AG04449 (cell line): ENCODE measurements around the gene UGT1A9.

Source experiments
- CTCF ChIA-PET: fragments of 350-600 bp; formaldehyde crosslinking; extraction: SDS; loops from one replicate; lab custom pipeline; 2021; ENCODE audit warnings: antibody characterized with exemption; lab: Yijun Ruan, JAX
- POLR2A ChIA-PET: fragments of 400-600, 350-600 bp; formaldehyde crosslinking; extraction: SDS; loops from one replicate; lab custom pipeline; 2020; ENCODE audit warnings: antibody characterized with exemption, inconsistent platforms; lab: Yijun Ruan, JAX
- DNase-seq: peaks from one replicate; pipeline ENCODE4 v3.0.0-alpha.2; 2010; ENCODE audit warnings: low read depth, low spot score
- H3K4me3 ChIP-seq: 2 replicates; pipeline ENCODE4 v1.5.1; 2011; ENCODE audit warnings: low read depth, mild to moderate bottlenecking, control low read depth, low read length
- TF ChIP-seq, protein P1 (sequence below): IDR thresholded peaks from one replicate; pipeline ENCODE4 v1.5.1; 2011; ENCODE audit warnings: mild to moderate bottlenecking, moderate library complexity, low read length, control low read depth, inconsistent platforms; ENCODE audit not compliant: insufficient read depth; ENCODE audit errors: missing control alignments

Gene UGT1A9

DNA sequence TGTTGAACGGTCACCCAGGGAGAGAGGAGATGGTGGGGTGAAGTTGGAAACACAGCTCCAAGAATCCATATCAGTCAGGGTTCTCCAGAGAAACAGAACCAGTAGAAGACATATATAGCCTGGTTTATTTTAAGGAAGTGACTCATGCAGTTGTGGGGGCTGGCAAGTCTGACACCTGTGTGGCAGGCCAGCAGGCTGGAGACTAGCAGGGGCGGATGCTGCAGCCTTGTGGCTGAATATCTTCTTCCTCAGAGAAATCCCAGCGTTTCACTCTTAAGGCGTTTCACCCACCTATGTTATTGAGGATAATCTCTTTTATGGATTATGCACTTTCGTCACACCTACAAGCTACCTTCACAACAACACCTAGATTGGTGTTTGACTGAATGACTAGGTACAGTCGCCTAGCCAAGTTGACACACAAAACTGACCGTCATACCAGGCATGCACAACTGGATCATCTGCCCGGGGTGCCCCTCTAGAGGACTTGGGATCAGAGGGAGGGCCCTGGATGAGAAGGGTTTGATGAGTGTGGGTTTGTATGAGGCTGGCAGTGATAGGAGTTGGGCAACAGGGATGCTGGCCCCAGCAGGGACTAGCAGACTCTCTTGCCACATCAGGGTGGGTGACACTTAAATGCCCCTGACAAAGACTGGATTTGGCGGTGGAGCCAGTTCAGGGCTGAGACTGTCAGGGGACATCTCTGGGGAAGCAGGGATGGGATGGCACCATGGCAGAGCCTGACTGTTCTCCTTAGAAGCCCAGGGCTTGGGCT is 129.8 kb downstream of the UGT1A9 start:
- DNase-seq, result no peak
- no peak overlapping the region for H3K4me3 ChIP-seq
- ChIA-PET CTCF (no interaction called here), POLR2A (no interaction called here)
- TF ChIP-seq, protein P1, sequence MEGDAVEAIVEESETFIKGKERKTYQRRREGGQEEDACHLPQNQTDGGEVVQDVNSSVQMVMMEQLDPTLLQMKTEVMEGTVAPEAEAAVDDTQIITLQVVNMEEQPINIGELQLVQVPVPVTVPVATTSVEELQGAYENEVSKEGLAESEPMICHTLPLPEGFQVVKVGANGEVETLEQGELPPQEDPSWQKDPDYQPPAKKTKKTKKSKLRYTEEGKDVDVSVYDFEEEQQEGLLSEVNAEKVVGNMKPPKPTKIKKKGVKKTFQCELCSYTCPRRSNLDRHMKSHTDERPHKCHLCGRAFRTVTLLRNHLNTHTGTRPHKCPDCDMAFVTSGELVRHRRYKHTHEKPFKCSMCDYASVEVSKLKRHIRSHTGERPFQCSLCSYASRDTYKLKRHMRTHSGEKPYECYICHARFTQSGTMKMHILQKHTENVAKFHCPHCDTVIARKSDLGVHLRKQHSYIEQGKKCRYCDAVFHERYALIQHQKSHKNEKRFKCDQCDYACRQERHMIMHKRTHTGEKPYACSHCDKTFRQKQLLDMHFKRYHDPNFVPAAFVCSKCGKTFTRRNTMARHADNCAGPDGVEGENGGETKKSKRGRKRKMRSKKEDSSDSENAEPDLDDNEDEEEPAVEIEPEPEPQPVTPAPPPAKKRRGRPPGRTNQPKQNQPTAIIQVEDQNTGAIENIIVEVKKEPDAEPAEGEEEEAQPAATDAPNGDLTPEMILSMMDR, result no peak

DNA sequence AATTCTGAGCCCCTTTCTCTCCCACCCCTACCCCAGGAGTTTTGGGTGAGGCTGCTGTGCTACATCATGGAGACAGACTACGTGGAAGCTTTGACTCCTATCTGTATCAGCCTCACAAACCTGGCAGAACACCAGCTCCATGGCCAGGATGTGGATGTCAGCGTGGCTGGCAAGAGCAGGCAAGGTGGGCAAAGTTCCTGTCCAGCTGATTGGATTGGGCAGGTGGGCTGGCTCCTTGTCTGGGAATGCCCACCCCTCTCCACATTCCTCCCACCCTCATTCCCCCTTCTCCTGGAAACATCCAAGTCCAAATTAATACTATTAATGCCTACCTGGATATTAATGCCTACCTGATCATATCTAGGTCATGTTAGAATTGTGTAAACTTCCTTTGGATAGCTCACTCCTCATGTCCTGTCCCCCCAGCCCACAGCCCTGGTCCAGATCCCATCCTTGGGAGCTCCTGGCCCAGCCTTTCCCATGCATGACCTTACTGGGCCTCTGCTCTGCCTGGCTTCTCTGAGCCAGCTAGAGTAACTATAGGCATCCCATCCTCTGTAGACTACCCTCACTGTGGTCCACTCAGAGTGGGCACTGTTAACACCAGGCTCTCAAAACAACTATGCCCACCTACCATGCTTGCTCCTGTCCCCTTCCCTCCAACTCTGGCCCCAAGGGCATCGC is 130.6 kb downstream of the UGT1A9 start:
- POLR2A ChIA-PET, result no interaction called here
- DNase-seq, result no peak
- CTCF ChIA-PET, result no interaction called here
- TF ChIP-seq, protein P1, result no peak
- no peak overlapping the region for H3K4me3 ChIP-seq

DNA sequence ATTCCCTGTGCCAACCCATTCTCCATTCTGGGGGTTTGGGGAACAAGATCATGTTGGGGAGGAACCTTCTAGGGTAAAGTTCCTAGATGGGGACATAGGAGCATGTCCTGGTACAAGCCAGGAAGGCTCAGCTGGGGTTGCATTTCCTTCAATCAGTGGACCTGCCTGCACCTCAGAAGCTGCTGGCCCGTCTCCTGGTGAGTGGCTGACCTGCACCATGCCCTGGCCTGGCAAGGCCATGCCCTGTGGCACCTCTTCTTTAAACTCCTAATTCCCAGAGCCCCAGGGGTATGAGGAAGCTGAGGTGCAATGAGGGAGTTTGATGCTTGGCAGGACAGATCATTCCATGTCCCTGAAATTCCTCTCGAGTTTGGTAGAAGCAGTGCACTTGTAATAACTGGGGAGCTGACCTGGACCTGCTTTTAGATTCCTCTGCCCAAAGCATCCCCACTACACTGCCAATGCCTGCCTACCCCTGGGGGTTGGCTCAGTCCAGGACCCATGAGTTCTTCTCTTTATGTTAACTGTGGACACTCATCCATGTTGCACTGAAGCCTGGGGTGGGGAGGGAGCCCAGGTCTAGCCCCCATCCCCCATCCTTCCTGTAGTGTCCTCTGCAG is 131.7 kb downstream of the UGT1A9 start:
- no peak overlapping the region for H3K4me3 ChIP-seq
- ChIA-PET CTCF (no interaction called here), POLR2A (no interaction called here)
- TF ChIP-seq, protein P1, result no peak
- DNase-seq, result no peak

DNA sequence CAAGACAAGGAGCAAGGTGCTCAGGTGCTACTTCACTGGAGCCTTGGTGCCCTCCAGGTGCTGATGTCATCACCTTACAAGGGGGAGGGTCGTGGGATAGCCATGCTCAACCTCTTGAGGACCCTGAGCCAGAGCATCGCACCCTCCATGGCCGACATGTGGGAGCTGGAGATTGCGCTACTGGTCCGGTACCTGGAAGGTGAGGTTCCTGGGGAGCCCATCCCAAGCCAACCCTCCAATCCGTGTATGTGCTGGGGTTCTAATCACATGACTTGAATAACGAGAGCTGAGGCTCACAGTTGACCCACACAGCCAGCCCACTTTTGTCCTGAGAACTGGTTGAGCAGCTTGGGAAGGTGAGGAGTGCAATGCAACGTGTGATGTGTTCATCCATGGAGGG is 132.3 kb downstream of the UGT1A9 start:
- TF ChIP-seq, protein P1, result no peak
- no peak overlapping the region for H3K4me3 ChIP-seq
- DNase-seq, result no peak
- POLR2A ChIA-PET, result no interaction called here
- CTCF ChIA-PET, result no interaction called here

DNA sequence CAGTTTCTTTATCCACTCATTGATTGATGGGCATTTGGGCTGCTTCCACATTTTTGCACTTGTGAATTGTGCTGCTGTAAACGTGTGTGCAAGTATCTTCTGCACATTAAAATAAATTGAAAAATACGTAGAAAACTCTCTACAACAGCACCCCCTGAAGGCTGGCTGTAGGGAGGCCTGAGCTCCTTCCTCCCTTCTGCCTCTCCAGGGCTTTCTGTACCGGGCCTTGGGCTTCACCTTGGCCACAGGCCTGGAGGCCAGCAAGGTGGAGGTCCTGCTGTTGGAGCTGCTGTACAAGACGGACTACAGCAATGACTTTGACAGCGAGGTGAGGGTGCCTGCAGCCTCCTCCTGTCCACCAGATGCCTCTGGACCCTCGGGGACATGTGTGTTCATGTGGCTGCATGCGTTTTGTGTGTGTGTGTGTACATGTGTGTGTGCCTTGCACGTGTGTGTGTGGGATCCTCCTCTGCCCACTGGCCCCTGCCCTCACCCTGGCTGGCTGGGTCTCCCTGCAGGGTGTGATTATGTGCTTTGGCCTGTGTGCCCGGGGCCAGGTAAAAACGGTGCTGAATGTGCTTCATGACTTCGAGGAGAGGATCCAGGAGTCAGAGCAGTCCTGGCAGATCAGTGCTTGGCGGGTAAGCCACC is 135.6 kb downstream of the UGT1A9 start:
- DNase-seq, result no peak
- H3K4me3 ChIP-seq, result no peak overlapping the region
- CTCF ChIA-PET, result no interaction called here
- POLR2A ChIA-PET, result no interaction called here
- TF ChIP-seq, protein P1, result no peak
